NCI-H1105 (cell line): ENCODE data around the gene CASKIN2.
"Not testable (repeated sequence)": the region's sequence is repeated elsewhere in the genome, so short reads cannot be mapped to it uniquely, and the experiment has no call there.

Experiments used
- DNase-seq: peaks from one replicate; lab custom pipeline; 2025; lab: John Stamatoyannopoulos, UW

CASKIN2 gene

GRCh38 chr17:75546181-75546580 is 30.8 kb upstream of the CASKIN2 start:
- no peak for DNase-seq

- no peak for DNase-seq
Measured at GRCh38 chr17:75544250-75544649, 28.9 kb upstream of the CASKIN2 start.

- no peak for DNase-seq
Measured at GRCh38 chr17:75542728-75543336, 27.5 kb upstream of the CASKIN2 start.

GRCh38 chr17:75542229-75542628 is 26.9 kb upstream of the CASKIN2 start:
- no peak for DNase-seq

- DNase-seq: no peak
Measured at GRCh38 chr17:75540923-75541503, 25.7 kb upstream of the CASKIN2 start.

- no peak for DNase-seq
Measured at GRCh38 chr17:75539967-75540729, 24.8 kb upstream of the CASKIN2 start.

- no peak for DNase-seq
Measured at GRCh38 chr17:75536366-75536765, 21.0 kb upstream of the CASKIN2 start.

GRCh38 chr17:75535871-75536270 is 20.5 kb upstream of the CASKIN2 start:
- DNase-seq: no peak

GRCh38 chr17:75535119-75535537 is 19.8 kb upstream of the CASKIN2 start:
- DNase-seq: no peak

GRCh38 chr17:75531721-75532072 is 16.4 kb upstream of the CASKIN2 start:
- DNase-seq: no peak

GRCh38 chr17:75530837-75531720 is 15.7 kb upstream of the CASKIN2 start:
- no peak for DNase-seq

- no peak for DNase-seq
Measured at GRCh38 chr17:75526555-75527270, 11.4 kb upstream of the CASKIN2 start.

- no peak for DNase-seq
Measured at GRCh38 chr17:75525806-75526554, 10.6 kb upstream of the CASKIN2 start.

- peak; percentile 89 for DNase-seq
Measured at GRCh38 chr17:75524970-75525805, 9.9 kb upstream of the CASKIN2 start, which contains the start of gene LLGL2. Gene LLGL2, plus strand, starts transcription at chr17:75525697. Its CDS starts 17,730 bp downstream, at chr17:75543427.

GRCh38 chr17:75524269-75524969 is 9.1 kb upstream of the CASKIN2 start:
- no peak for DNase-seq

- no peak for DNase-seq
Measured at GRCh38 chr17:75523647-75524046, 8.3 kb upstream of the CASKIN2 start.

- DNase-seq: no peak
Measured at GRCh38 chr17:75521951-75522727, 6.8 kb upstream of the CASKIN2 start.

- DNase-seq: no peak
Measured at GRCh38 chr17:75521290-75521689, 6.0 kb upstream of the CASKIN2 start.

- DNase-seq: not testable (repeated sequence)
Measured at GRCh38 chr17:75520413-75520812, 5.1 kb upstream of the CASKIN2 start.
